ENCODE results near the gene ELF2. TPM values are rescaled to one million over a fixed set of nuclear protein-coding genes. Genes with fewer than 3 reads are reported as not detected.
"Not testable (repeated sequence)": the region's sequence is repeated elsewhere in the genome, so short reads cannot be mapped to it uniquely, and the experiment has no call there.

The ELF2 gene
- polyA plus RNA-seq, 1 experiment, result 40.4 TPM

DNA sequence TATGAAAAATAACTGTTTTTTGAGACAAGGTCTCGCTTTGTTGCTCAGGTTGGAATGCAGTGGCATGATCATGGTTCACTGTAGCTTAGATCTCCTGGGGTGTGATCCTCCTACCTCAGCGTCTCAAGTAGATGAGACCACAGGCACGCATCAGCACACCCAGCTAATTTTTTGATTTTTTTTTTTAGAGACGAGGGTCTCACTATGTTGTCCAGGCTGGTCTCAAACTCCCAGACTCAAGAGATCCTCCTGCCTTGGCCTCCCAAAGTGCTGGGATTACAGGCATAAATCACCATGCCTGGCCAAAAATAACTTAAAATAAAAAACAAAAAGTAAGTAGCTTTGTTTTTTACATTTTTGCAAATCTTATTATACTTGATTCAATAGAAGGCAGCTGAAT is 98.1 kb downstream of the ELF2 start:
- Histone ChIP-seq H3K27me3 (ENCODE audit: control insufficient read depth, insufficient read depth, low read length) (no peaks in the 10 kb centered on the region), H3K9me3 (ENCODE audit: control insufficient read depth, insufficient read depth, low read length) (no peaks in the 10 kb centered on the region), H3K4me3 (ENCODE audit: low read depth, low read length) (no peak overlapping the region), H3K27ac (ENCODE audit: low read depth, low read length) (no peak overlapping the region)
- DNase-seq (ENCODE audit: low read depth, low spot score), result no peak
- CTCF ChIA-PET, result interaction anchor here (2.6 to 8.5 kb wide), 3 partner anchors 20 to 217 kb away, joined by 10 to 53 read pairs (median 19); no protein-coding TSS in a partner anchor
- POLR2A ChIA-PET, result no interaction called here
- TF ChIP-seq, protein P1, sequence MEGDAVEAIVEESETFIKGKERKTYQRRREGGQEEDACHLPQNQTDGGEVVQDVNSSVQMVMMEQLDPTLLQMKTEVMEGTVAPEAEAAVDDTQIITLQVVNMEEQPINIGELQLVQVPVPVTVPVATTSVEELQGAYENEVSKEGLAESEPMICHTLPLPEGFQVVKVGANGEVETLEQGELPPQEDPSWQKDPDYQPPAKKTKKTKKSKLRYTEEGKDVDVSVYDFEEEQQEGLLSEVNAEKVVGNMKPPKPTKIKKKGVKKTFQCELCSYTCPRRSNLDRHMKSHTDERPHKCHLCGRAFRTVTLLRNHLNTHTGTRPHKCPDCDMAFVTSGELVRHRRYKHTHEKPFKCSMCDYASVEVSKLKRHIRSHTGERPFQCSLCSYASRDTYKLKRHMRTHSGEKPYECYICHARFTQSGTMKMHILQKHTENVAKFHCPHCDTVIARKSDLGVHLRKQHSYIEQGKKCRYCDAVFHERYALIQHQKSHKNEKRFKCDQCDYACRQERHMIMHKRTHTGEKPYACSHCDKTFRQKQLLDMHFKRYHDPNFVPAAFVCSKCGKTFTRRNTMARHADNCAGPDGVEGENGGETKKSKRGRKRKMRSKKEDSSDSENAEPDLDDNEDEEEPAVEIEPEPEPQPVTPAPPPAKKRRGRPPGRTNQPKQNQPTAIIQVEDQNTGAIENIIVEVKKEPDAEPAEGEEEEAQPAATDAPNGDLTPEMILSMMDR (IDR thresholded peaks at IDR 0.05; ENCODE audit: low read depth, low read length), result no peak

DNA sequence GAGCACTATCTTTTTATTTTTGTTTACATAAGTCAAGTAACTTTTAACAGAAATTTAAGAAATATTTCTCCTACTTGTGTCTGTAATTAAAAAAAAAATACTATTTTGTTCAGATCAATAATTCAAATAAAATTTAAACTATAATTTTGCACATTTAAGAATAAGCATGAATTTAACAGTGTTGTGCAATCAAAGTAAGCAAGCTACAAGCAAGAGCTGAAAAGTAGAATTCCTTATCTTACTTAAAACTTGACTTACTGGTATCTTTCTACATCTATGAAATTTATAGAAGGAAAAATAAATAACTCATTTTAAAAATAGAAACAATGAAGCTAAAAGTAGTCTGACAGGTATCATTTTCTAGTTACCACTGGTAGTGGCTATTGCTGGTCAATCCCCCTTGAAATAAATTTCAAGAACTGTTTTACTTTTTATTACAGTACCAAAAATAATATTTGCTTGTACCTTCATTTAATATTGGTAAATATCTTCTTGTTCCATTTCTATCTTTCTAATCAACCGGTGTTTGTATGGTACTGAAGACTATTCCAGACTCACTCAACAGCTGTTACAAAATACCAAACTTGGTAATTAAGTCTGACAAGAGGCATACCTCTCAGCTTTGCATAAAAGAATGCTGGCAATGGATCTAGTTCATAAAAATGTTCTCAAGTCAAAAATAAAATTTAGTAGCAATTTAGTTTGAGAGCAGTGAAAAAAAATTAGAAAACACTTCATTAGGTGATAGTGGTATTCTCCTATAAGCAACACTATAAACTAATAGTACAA is 99.3 kb downstream of the ELF2 start:
- Histone ChIP-seq H3K4me3 (ENCODE audit: low read depth, low read length) (no peak overlapping the region), H3K27ac (ENCODE audit: low read depth, low read length) (no peak overlapping the region), H3K27me3 (ENCODE audit: control insufficient read depth, insufficient read depth, low read length) (no peaks in the 10 kb centered on the region), H3K9me3 (ENCODE audit: control insufficient read depth, insufficient read depth, low read length) (no peaks in the 10 kb centered on the region)
- DNase-seq (ENCODE audit: low read depth, low spot score), result no peak
- TF ChIP-seq, protein P1 (IDR thresholded peaks at IDR 0.05; ENCODE audit: low read depth, low read length), result no peak
- ChIA-PET POLR2A (no interaction called here), CTCF (interaction anchor here (0.6 to 8.5 kb wide), 4 partner anchors 21 to 218 kb away, joined by 3 to 53 read pairs (median 14); no protein-coding TSS in a partner anchor)

DNA sequence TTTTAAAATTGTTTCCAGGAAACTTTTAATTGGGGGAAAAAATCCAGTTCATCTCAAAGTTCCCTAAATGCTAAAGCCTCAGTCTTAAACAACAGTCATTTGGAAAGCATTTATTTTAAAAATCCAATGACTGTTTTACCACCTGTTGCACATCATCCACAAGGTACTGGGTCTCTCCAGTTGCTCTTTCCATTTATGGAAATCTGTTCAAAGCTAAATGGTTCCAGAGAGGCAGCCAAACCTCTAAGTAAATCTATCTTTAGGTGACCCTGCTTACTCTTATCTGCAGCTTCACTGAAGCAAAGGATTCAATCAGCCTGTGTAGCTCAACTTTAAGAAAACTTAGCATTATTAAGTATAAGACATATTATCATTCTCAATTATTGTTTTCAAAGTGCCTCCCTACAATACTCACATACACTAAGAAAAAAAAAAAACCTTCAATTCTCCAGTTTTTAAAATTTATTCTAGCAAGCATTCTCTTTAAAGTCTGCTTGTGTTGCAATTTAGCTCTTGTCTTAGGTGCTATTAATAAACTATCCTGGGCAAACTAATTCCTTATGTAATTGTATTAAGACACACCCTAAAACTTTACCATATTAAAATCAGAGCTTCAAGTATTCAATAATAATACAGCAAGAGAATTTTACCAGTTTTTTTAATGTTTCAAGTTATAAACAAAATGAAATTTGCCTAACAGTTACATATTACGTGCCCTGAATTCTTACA is 100.8 kb downstream of the ELF2 start:
- Histone ChIP-seq H3K9me3 (ENCODE audit: control insufficient read depth, insufficient read depth, low read length) (no peaks in the 10 kb centered on the region), H3K27ac (ENCODE audit: low read depth, low read length) (no peak overlapping the region), H3K27me3 (ENCODE audit: control insufficient read depth, insufficient read depth, low read length) (no peaks in the 10 kb centered on the region), H3K4me3 (ENCODE audit: low read depth, low read length) (no peak overlapping the region)
- DNase-seq (ENCODE audit: low read depth, low spot score), result no peak
- TF ChIP-seq, protein P1 (IDR thresholded peaks at IDR 0.05; ENCODE audit: low read depth, low read length), result no peak
- ChIA-PET CTCF (interaction anchor here (0.7 to 8.5 kb wide), 4 partner anchors 22 to 220 kb away, joined by 3 to 53 read pairs (median 8); no protein-coding TSS in a partner anchor), POLR2A (interaction anchor here (0.7 kb wide), 1 partner anchor 223 kb away, joined by 4 read pairs; no protein-coding TSS in a partner anchor)

DNA sequence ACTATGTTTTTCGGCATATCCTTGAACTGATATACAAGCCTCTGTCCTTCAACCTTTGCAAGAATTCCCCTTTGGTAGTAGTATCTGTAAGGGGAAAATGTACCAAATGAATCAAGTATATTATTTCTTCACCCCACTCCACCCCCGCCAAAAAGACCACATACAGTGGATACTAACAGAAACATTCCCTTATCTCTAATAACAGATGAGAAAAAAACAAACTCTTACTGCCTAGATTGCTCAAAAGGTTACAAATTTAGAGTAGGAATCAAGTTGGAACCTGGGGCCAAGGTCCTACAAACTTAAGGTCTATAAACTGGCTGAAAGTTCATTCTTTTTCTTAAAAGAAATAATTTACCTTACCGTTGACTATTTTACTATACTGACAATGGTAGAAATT is 116.4 kb downstream of the ELF2 start:
- no peaks in the 10 kb centered on the region for H3K27me3 ChIP-seq (ENCODE audit: control insufficient read depth, insufficient read depth, low read length)
- TF ChIP-seq, protein P1 (IDR thresholded peaks at IDR 0.05; ENCODE audit: low read depth, low read length), result no peak
- no peak for DNase-seq (ENCODE audit: low read depth, low spot score)
- no peaks in the 10 kb centered on the region for H3K9me3 ChIP-seq (ENCODE audit: control insufficient read depth, insufficient read depth, low read length)
- no peak overlapping the region for H3K4me3 ChIP-seq (ENCODE audit: low read depth, low read length)
- ChIA-PET POLR2A (no interaction called here), CTCF (interaction anchor here (1.4 kb wide), 1 partner anchor 30 kb away, joined by 3 read pairs; no protein-coding TSS in a partner anchor)
- no peak overlapping the region for H3K27ac ChIP-seq (ENCODE audit: low read depth, low read length)

DNA sequence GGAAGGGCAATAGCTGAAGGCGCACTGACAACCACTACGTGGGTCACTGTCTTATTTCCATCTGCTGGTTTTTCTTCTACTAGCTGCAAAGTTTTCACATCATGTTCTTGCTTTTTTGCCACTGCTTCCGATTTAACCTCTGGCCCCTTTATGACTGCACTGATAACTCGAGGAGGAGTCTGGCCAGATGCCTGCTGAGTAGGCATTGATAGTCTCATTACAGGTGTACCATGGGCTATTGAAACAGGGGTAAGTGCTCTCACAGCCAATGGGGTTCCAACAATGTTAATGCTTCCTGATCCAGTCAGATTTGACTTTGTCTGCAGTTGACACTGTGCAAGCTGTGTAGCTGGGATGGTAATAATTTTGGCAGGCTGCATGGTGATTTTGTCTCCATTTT is 118.0 kb downstream of the ELF2 start:
- H3K27me3 ChIP-seq (ENCODE audit: control insufficient read depth, insufficient read depth, low read length); POLR2A ChIA-PET; DNase-seq (ENCODE audit: low read depth, low spot score); H3K9me3 ChIP-seq (ENCODE audit: control insufficient read depth, insufficient read depth, low read length); H3K27ac ChIP-seq (ENCODE audit: low read depth, low read length); H3K4me3 ChIP-seq (ENCODE audit: low read depth, low read length): not testable (repeated sequence)
- CTCF ChIA-PET, result interaction anchor here (1.2 kb wide), 1 partner anchor 29 kb away, joined by 7 read pairs; no protein-coding TSS in a partner anchor
